HG03066 (cell line): ENCODE data around the gene TMEM107.
A peak's percentile ranks its signal among the peaks of the same experiment; 100 is the strongest.
"Not testable (repeated sequence)": the region's sequence is repeated elsewhere in the genome, so short reads cannot be mapped to it uniquely, and the experiment has no call there.

Experiments used
- ATAC-seq: cut with Tn5 transposase; IDR thresholded peaks from one replicate; pipeline ENCODE4 v1.9.1; 2021; ENCODE audit warnings: low read depth; ENCODE audit not compliant: unreplicated experiment

Gene TMEM107

GRCh38 chr17:8189711-8190477 is 13.7 kb upstream of the TMEM107 start, which contains the start of gene BORCS6:
Gene BORCS6 (minus strand): TSS chr17:8190180. CDS start chr17:8190140, 40 bp downstream.
- peak; percentile 45 for ATAC-seq

GRCh38 chr17:8189041-8189710 is 13.0 kb upstream of the TMEM107 start:
- ATAC-seq: no peak

DNA sequence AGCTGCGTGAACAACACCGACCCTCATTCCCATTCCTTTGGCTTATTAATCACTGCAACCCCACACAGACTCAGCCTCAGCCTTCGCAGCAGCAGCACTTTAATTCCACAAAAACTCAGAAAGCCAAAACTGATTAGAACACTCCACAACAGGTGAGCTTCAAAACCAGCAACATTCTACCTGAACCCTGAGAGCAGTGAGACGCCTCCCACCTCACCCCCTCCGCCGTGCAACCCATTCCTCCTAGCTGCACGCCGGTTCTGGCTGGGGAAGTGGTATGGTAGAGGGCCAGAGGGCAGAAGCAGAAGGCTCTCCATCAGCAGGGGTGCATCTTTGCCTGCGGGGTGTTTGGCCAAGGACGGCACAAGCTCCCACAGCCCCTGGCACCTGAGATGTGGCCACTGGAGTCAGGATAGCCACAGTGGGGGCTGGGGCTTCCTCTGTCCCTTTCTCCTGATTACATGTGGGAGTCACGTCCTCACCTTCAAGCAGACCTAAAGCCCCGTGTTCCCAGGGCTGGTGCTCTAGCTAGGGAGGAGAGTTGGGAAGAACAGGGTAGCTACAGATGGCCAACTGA is 12.2 kb upstream of the TMEM107 start:
- ATAC-seq: no peak

GRCh38 chr17:8187517-8188262 is 11.5 kb upstream of the TMEM107 start:
- peak; percentile 23 for ATAC-seq

GRCh38 chr17:8186787-8187516 is 10.8 kb upstream of the TMEM107 start:
- ATAC-seq: peak; percentile 24

DNA sequence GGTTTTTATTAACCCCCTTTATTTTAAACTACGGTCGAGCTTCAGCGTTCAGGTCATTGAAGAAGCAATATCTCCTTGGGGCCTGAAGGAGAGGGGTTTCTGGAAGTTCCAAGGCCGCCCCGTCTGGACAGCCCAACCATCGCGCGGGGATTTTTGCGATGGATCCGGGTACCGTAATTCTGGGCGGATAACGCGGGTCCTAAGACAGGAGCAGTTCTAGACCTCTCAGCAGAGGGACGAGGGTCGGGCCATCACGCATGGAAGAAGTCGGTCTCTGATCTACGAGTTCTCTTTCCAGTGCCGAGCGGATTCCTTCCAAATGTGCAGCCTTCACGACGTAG is 10.2 kb upstream of the TMEM107 start:
- ATAC-seq: no peak

DNA sequence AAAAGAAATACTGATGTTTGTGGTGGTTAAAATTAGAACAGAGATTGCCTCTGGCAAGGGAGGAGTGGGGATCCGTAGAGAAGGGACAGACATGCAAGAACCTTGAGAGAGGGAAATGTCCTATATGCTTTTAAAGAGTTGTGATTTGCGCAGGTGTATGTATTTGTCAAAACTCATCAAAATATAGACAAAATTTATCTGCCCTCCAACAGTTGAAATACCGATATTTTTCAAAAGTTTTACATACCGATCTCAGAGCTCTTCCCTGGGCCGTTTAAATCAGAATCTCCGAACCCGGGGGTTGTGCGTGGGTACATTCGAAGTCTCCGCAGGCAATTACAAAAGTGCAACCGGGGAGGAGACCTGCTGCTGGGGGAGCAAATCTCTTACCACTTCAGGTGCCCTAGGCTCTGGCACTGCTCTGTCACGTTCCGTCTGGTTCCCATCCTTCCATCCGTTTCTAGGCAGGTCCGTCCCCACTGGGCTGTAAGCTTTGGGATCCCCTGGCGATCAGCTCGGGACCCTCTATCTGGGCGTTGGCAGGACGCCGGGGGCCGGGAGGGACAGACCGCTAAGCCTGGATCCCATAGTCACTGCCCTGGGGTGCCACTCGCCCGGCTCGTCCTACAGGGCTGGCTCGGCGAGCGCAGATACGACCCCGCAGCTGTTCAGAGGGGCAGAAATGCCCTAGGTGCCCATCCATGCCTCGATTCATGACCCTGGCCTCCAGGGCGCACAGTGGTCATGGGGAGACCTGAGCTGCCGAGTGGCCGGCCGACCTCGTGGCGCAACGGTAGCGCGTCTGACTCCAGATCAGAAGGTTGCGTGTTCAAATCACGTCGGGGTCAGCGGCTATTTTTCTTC is 9.6 kb upstream of the TMEM107 start:
- no peak for ATAC-seq

GRCh38 chr17:8176998-8177731 is 985 bp upstream of the TMEM107 start:
- no peak for ATAC-seq

DNA sequence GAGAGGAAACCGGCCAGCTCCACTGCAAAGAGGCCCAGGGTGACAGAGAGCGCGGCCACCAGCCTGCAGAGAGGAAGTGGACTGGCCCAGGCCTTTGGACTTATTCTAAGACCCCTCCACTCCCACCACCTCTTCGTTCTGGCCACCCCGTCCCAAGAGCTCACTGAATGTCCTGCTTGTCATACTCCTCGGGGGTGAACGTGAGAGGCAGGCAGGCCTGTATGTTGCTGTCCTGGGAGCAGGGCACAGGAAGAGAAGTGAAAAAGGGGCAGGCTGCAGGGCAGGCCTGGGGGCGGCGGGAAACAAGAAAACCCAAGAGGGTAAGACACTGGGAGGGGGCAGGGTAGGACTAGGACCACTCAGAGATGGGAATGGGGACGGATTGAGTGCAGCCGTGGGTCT is 384 bp downstream of the TMEM107 start:
- peak; percentile 2 for ATAC-seq

GRCh38 chr17:8173871-8174322 is 2.3 kb downstream of the TMEM107 start:
- no peak for ATAC-seq

DNA sequence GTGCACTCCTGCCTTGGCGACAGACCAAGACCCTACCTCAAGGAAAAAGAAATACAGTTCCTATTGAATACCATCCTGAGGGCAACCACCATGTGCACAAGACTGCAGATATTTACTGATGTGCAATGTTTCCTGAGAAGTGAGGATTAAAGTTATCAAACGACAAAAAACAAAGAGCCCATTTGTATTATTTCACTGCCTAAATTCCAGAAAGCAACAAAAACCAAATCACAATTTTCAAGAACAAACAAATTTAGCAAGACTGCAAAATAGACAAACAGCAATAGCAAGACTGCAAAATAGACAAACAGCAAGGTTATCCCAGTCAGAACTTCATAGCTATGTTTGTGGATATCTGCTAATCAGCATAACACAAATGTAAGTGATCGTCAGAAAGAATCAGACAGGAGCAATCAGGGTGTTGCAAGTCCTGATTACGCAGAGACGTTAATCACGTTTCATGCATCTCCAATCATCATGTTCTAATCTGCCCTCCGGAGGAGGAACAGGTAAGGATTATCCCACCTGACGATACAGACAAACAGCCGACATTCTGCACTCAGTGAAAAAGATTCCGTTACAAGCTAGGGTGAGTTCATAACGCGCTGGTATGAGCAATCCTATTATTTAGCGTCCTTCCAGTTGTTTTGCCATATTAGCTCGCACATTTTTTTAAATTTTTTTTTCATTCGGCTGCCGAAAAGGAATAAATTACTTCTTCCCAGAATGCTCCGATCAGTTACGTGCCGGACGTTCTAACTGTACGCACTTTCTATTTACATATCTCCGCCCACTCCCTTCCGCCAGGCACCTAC is 2.9 kb downstream of the TMEM107 start:
- ATAC-seq: peak; percentile 73

- not testable (repeated sequence) for ATAC-seq
These were observed 6.0 kb downstream of the TMEM107 start for GRCh38 chr17:8170186-8170585.

GRCh38 chr17:8167526-8167925 is 8.7 kb downstream of the TMEM107 start:
- ATAC-seq: no peak

GRCh38 chr17:8166731-8167130 is 9.4 kb downstream of the TMEM107 start:
- no peak for ATAC-seq

- ATAC-seq: no peak
These were observed 11.4 kb downstream of the TMEM107 start for GRCh38 chr17:8164815-8165131.

DNA sequence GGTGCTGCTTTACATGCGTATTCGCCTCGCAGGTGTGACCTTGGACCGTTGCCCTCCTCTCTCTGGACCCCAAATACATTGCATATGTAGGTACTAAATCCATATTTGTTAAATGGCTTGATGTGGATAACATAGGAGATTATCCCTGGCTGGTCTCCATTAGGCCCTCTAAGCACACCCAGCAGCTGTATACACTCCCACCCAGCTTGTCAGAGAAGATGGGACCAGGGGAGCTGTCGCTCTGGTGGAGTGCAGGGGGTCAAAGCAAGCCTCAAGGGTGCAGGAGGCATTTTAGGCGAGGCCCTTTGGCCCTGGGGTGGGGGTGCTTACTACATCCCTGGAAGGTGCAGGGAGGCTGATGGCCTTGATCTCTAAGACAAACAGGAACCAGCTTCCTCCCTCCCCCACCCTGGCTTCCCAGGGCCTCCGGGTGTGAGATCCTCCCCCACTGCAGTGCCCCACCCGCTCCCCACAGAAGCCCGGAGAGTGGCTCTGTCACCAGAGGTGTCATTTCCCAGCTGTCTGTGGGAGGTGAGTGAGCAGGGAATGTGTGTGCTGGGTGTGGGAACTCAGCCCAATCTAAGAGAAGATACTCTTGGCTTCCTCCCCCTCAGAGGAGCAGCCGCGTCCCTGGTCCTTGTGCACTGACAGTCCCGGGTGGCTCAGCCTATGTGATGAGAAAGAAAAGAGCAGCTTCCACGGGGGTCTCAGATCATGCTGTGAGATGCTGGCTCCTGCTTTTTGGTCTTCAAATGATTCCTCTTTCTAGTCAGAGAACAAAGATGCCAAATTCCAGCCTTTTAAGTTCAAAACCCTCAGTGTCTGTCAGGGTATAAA is 12.0 kb downstream of the TMEM107 start:
- ATAC-seq: no peak
